PFSK-1 (cell line): ENCODE data around the gene CUL7.

Source experiments
- FOXP2 ChIP-seq: optimal IDR thresholded peaks from 2 replicates; pipeline ENCODE3; 2011; ENCODE audit warnings: borderline replicate concordance, control low read depth, inconsistent platforms; ENCODE audit not compliant: insufficient read depth; ENCODE audit errors: extremely low read length, extremely low read depth
- POLR2AphosphoS5 ChIP-seq: IDR thresholded peaks from 2 replicates; pipeline ENCODE4 v1.6.1; 2012; ENCODE audit warnings: low read depth, mild to moderate bottlenecking, control low read depth, low read length, moderate library complexity
- REST ChIP-seq, 2 experiments: IDR thresholded peaks; 2 replicates each; pipeline versions ENCODE4 v1.6.1 to v1.8.0; 2011 to 2012; ENCODE audit warnings: low read depth in 2 of 2, low read length in 2 of 2, control low read depth in 1 of 2, inconsistent platforms in 1 of 2, mild to moderate bottlenecking in 1 of 2, moderate library complexity in 1 of 2; ENCODE audit not compliant: insufficient read depth in 1 of 2
- SIN3A ChIP-seq: IDR thresholded peaks from 2 replicates; pipeline ENCODE4 v1.6.1; 2012; ENCODE audit warnings: mild to moderate bottlenecking, low read length, moderate library complexity, borderline replicate concordance; ENCODE audit not compliant: insufficient read depth
- TAF1 ChIP-seq: IDR thresholded peaks from 2 replicates; pipeline ENCODE4 v1.6.1; 2012; ENCODE audit warnings: low read length, control low read depth, borderline replicate concordance; ENCODE audit not compliant: insufficient read depth

Gene CUL7

GRCh38 chr6:43058531-43058930, 4.9 kb upstream of the CUL7 start:
- TF ChIP-seq TAF1 (no peak), SIN3A (no peak), FOXP2 (no peak)

- TF ChIP-seq POLR2AphosphoS5 (no peak), REST (IDR thresholded peaks at IDR 0.05; ENCODE audit: insufficient read depth in 1 of 2, low read depth in 2 of 2, low read length in 2 of 2) (no peak), TAF1 (no peak), SIN3A (no peak)
Observed at GRCh38 chr6:43055966-43056365, 2.3 kb upstream of the CUL7 start.

GRCh38 chr6:43054206-43054943, 724 bp upstream of the CUL7 start:
- TF ChIP-seq POLR2AphosphoS5 (no peak), SIN3A (no peak), REST (IDR thresholded peaks at IDR 0.05; ENCODE audit: insufficient read depth in 1 of 2, low read depth in 2 of 2, low read length in 2 of 2) (no peak), TAF1 (no peak), FOXP2 (no peak)

- no peak for TF ChIP-seq FOXP2
- no peak for TF ChIP-seq TAF1
- no peak for TF ChIP-seq SIN3A
Observed at GRCh38 chr6:43052842-43053544, 658 bp downstream of the CUL7 start.

GRCh38 chr6:43052225-43052841, 1.3 kb downstream of the CUL7 start:
- TF ChIP-seq FOXP2 = no peak

GRCh38 chr6:43050981-43051380, 2.7 kb downstream of the CUL7 start:
- TF ChIP-seq REST (IDR thresholded peaks at IDR 0.05; ENCODE audit: insufficient read depth in 1 of 2, low read depth in 2 of 2, low read length in 2 of 2) = no peak
- no peak for TF ChIP-seq FOXP2
- TF ChIP-seq POLR2AphosphoS5 = no peak
- no peak for TF ChIP-seq SIN3A
- TF ChIP-seq TAF1 = no peak
